Psoas muscle (tissue), 8 donors: ENCODE results near the gene SKOR2. TPM values are rescaled to one million over a fixed set of nuclear protein-coding genes. Genes with fewer than 3 reads are reported as not detected.

Experiments
- ATAC-seq, 4 donors: fragments of 200-7000 bp; cut with Tn5 transposase; one replicate each; pipeline ENCODE4 v1.9.1; 2020; ENCODE audit warnings: moderate library complexity in 3 of 4, mild to moderate bottlenecking in 2 of 4
- DNase-seq, 2 donors: peaks; one replicate each; pipeline ENCODE4 v3.0.0-alpha.2; 2020
- H3K27ac ChIP-seq: fragments of 200-600 bp; one replicate; pipeline ENCODE4 v1.8.0; 2022
- H3K27me3 ChIP-seq, 3 donors: fragments of 200-600 bp in 1 of 3; one replicate each; pipeline versions ENCODE4 v1.6.1 to v1.8.0; 2013 to 2022; ENCODE audit warnings: low read length in 2 of 3, mild to moderate bottlenecking in 2 of 3, moderate library complexity in 1 of 3; ENCODE audit not compliant: insufficient read depth in 3 of 3
- H3K36me3 ChIP-seq, 2 donors: fragments of 200-600 bp in 1 of 2; one replicate each; pipeline versions ENCODE4 v1.6.1 to v1.8.0; 2013 to 2022; ENCODE audit warnings: low read depth in 1 of 2, mild to moderate bottlenecking in 1 of 2, moderate library complexity in 1 of 2; ENCODE audit not compliant: insufficient read depth in 1 of 2
- H3K4me1 ChIP-seq: fragments of 200-600 bp; one replicate; pipeline ENCODE4 v1.8.0; 2022
- H3K4me3 ChIP-seq: fragments of 200-600 bp; one replicate; pipeline ENCODE4 v1.8.0; 2022; ENCODE audit warnings: mild to moderate bottlenecking
- H3K9me3 ChIP-seq: fragments of 200-600 bp; one replicate; pipeline ENCODE4 v1.8.0; 2022
- CTCF ChIP-seq: fragments of 200-600 bp; IDR thresholded peaks from one replicate; pipeline ENCODE4 v1.8.0; 2022; ENCODE audit warnings: antibody characterized with exemption
- WGBS, 3 donors: extraction: QIAGEN DNeasy Blood & Tissue Kit; methylation state at CpG; one replicate each; pipeline versions ENCODE4 v1.1.6 to v1.1.7; 2013; 5-methylcytosine and 5-hydroxymethylcytosine counted together
- intact Hi-C, 2 donors: fragments of 100-400 bp; cut with DNase I; formaldehyde crosslinking; loops; one replicate each; pipeline versions ENCODE4 v1.11.0 to v1.14.2; 2022
- polyA plus RNA-seq, 3 donors: library from polyadenylated mRNA; stranded (reverse); fragments of 200-250 nt; gene quantifications; one replicate each; pipeline ENCODE4 v1.2.3, GENCODE V29; 2013
- total RNA-seq, 4 donors: library from RNA; stranded (reverse); fragmentation: NEBNext Ultra II Directional in 2 of 4; extraction: Animal tissue kit (Norgen Biotek cat#: 25700) in 2 of 4; gene quantifications; one replicate each; pipeline versions ENCODE4 v1.2.1 to v1.2.4, GENCODE V29; 2021 to 2023
- donor health status: healthy with polysubstance abuse.
- donor health status: DM: no; HTN: no; CAD: no; lungs with moderate emphysema.
- donor health status: Bipolar disorder and iron deficiency.
- donor health status: healthy.
- donor health status: DM: yes; HTN: yes; CAD: no.
- donor health status: DM: no; HTN: no; CAD: no.
- donor health status: DM: no; HTN: no; CAD: no.
- donor health status: DM: yes; HTN: yes; CAD: no.

SKOR2 gene
- total and polyA plus RNA-seq, 7 donors, result not detected

DNA sequence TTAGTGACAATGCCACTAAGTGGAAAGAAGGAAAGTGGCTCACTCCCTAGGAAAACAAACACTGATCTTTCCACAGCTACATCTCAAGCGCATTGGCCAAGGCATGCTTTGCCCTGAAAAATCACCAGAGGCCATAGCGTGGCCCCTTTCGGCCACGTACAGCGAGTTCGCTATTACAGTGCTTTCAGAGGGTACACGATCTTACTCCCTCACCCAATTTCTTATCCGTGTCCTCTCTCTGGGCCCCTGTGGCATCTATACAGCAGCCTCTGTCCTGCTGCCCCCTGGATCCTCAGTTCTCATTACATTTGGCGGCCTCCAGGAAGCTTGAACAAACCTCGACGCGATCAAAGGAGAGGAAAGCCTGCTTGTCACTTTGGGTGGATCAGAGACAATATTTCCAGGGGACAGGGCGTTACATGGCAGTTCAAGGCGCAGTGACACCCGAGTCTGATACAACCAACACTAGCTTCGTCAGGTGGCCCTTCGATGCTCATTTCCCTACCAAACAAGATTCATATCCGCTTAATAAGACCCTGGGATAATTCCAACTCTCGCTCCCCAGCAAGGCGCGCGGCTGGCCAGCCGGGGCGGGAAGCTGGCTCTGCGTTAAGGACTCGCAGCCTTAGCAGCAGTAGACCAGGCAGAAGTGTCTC, 941 bp downstream of the SKOR2 start:
- Histone ChIP-seq H3K4me1 (no peaks in the 10 kb centered on the region), H3K27me3 (peaks cover 15 to 98% (median 51%) of the 10 kb centered on the region in 3 donors), H3K9me3 (no peaks in the 10 kb centered on the region), H3K36me3 (no peaks in the 10 kb centered on the region), H3K4me3 (no peak overlapping the region), H3K27ac (no peak overlapping the region)
- no peak for TF ChIP-seq CTCF
- WGBS, 3 donors, result 2 to 4% (median 4%) methylated on average over 26 of the region's 26 CpGs
- DNase-seq, result no peak
- ATAC-seq, result no peak
- intact Hi-C loops, result no loop called here

DNA sequence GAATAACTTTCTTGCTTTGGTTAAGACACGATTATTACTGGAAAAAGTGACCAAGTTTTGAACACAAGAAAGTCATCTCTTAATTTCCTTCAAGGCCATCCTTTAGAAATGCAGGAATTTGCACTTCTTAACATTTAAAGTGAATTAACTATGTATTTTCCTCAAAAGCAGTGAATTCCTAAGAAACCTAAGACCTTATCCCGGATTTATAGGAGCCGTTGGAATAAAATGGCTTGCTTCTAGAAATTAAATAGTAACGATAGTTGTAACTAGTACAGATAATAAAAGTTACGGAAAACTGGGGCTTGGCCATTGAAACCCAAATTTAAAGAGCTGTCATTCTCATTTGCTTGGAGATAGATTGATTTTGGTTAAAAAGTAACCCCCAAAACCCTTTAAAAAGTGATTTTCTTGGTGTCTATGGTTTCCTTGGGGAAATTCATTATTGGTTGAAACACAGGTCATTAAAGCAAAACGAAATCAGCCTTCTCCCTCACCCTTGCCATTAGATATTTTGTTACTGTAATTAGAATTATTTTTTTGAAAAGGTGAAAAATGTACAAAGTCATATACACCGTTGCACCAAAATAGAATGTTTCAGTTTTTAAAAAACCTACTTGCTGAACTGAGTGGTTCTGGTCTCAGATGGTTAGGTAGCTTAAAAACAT, 2.0 kb downstream of the SKOR2 start:
- ATAC-seq (no peak), DNase-seq (no peak)
- H3K27me3 ChIP-seq, result peaks cover 14 to 98% (median 44%) of the 10 kb centered on the region in 3 donors
- 6 to 8% (median 6%) methylated on average over 7 of the region's 7 CpGs for WGBS, 3 donors
- intact Hi-C loops, result no loop called here
- no peak for TF ChIP-seq CTCF
- no peak overlapping the region for H3K4me3 ChIP-seq
- no peaks in the 10 kb centered on the region for H3K4me1 ChIP-seq
- no peaks in the 10 kb centered on the region for H3K36me3 ChIP-seq
- no peak overlapping the region for H3K27ac ChIP-seq
- no peaks in the 10 kb centered on the region for H3K9me3 ChIP-seq

- DNase-seq (no peak), ATAC-seq (no peak)
- Histone ChIP-seq H3K4me1 (no peaks in the 10 kb centered on the region), H3K27me3 (peaks cover 14 to 98% (median 38%) of the 10 kb centered on the region in 3 donors), H3K9me3 (no peaks in the 10 kb centered on the region), H3K36me3 (no peaks in the 10 kb centered on the region), H3K4me3 (no peak overlapping the region), H3K27ac (no peak overlapping the region)
- intact Hi-C loops, result no loop called here
- WGBS, 3 donors, result 3 to 6% (median 5%) methylated on average over 62 of the region's 62 CpGs
- TF ChIP-seq CTCF, result no peak
These were observed 2.7 kb downstream of the SKOR2 start for GRCh38 chr18:47248604-47249313.

- H3K27me3 ChIP-seq, result peaks cover 14 to 98% (median 35%) of the 10 kb centered on the region in 3 donors
- 0 to 3% (median 2%) methylated on average over 17 to 61 of the region's 61 CpGs for WGBS, 3 donors
- H3K9me3 ChIP-seq, result no peaks in the 10 kb centered on the region
- no peak for TF ChIP-seq CTCF
- H3K4me3 ChIP-seq, result peak overlapping the region; percentile 32
- ATAC-seq (no peak), DNase-seq (no peak)
- H3K4me1 ChIP-seq, result no peaks in the 10 kb centered on the region
- intact Hi-C loops, result no loop called here
- H3K27ac ChIP-seq, result no peak overlapping the region
- H3K36me3 ChIP-seq, result no peaks in the 10 kb centered on the region
These were observed 3.3 kb downstream of the SKOR2 start for GRCh38 chr18:47248115-47248603.
